Ishikawa (cell line): Measurements from ENCODE around the gene COP1.

Experiments
- CEBPB ChIP-seq: IDR thresholded peaks from 2 replicates; pipeline ENCODE4 v1.6.1; 2012
- CREB1 ChIP-seq: IDR thresholded peaks from 2 replicates; pipeline ENCODE4 v1.6.1; 2012; ENCODE audit warnings: low read depth
- EGR1 ChIP-seq: IDR thresholded peaks from 2 replicates; pipeline ENCODE4 v1.6.1; 2012
- EP300 ChIP-seq: IDR thresholded peaks from 2 replicates; pipeline ENCODE4 v1.6.1; 2012; ENCODE audit warnings: borderline replicate concordance
- FOXM1 ChIP-seq: IDR thresholded peaks from 2 replicates; pipeline ENCODE4 v1.6.1; 2012; ENCODE audit warnings: low read depth, borderline replicate concordance
- MAX ChIP-seq: IDR thresholded peaks from 2 replicates; pipeline ENCODE4 v1.6.1; 2012
- NFIC ChIP-seq: IDR thresholded peaks from 2 replicates; pipeline ENCODE4 v1.6.1; 2012
- RAD21 ChIP-seq: IDR thresholded peaks from 2 replicates; pipeline ENCODE4 v1.6.1; 2012; ENCODE audit warnings: low read depth
- REST ChIP-seq: IDR thresholded peaks from 2 replicates; pipeline ENCODE4 v1.6.1; 2012; ENCODE audit warnings: low read depth, mild to moderate bottlenecking
- TAF1 ChIP-seq: IDR thresholded peaks from 2 replicates; pipeline ENCODE4 v1.6.1; 2012; ENCODE audit warnings: low read depth, mild to moderate bottlenecking
- TCF12 ChIP-seq: IDR thresholded peaks from 2 replicates; pipeline ENCODE4 v1.6.1; 2012; ENCODE audit warnings: low read depth
- TEAD4 ChIP-seq: IDR thresholded peaks from 2 replicates; pipeline ENCODE4 v1.6.1; 2012
- USF1 ChIP-seq: IDR thresholded peaks from 2 replicates; pipeline ENCODE4 v1.6.1; 2012
- YY1 ChIP-seq: IDR thresholded peaks from 2 replicates; pipeline ENCODE4 v1.6.1; 2012; ENCODE audit warnings: low read depth
- ZBTB7A ChIP-seq: IDR thresholded peaks from 2 replicates; pipeline ENCODE4 v1.6.1; 2012; ENCODE audit warnings: low read depth

The COP1 gene

GRCh38 chr1:176241385-176242015 lies 34.4 kb upstream of the COP1 start:
- TF ChIP-seq FOXM1 = no peak
- no peak for TF ChIP-seq CEBPB
- TF ChIP-seq CREB1 = no peak
- TF ChIP-seq EGR1 = no peak
- TF ChIP-seq MAX = no peak
- no peak for TF ChIP-seq ZBTB7A
- TF ChIP-seq RAD21 = no peak

GRCh38 chr1:176227579-176227978 lies 20.5 kb upstream of the COP1 start:
- TF ChIP-seq RAD21 (no peak), YY1 (no peak), REST (no peak), TCF12 (no peak), TAF1 (no peak), CEBPB (no peak), EP300 (no peak), FOXM1 (no peak), NFIC (no peak), ZBTB7A (no peak), CREB1 (no peak), TEAD4 (no peak), EGR1 (no peak)

- TF ChIP-seq MAX = no peak
- no peak for TF ChIP-seq NFIC
- TF ChIP-seq EGR1 = no peak
- TF ChIP-seq ZBTB7A = no peak
- no peak for TF ChIP-seq TAF1
- TF ChIP-seq RAD21 = no peak
- TF ChIP-seq CEBPB = no peak
- no peak for TF ChIP-seq EP300
- no peak for TF ChIP-seq FOXM1
- no peak for TF ChIP-seq TEAD4
- no peak for TF ChIP-seq CREB1
- TF ChIP-seq USF1 = no peak
- no peak for TF ChIP-seq YY1
- no peak for TF ChIP-seq REST
- no peak for TF ChIP-seq TCF12
These were observed 18.8 kb upstream of the COP1 start for GRCh38 chr1:176225911-176226310.

GRCh38 chr1:176225479-176225875 lies 18.4 kb upstream of the COP1 start:
- TF ChIP-seq TCF12 = no peak
- no peak for TF ChIP-seq YY1
- TF ChIP-seq CREB1 = no peak
- TF ChIP-seq FOXM1 = no peak
- TF ChIP-seq TEAD4 = no peak
- TF ChIP-seq RAD21 = no peak

GRCh38 chr1:176222196-176222595 lies 15.1 kb upstream of the COP1 start:
- TF ChIP-seq TEAD4 = no peak
- no peak for TF ChIP-seq USF1
- no peak for TF ChIP-seq CREB1
- no peak for TF ChIP-seq CEBPB
- no peak for TF ChIP-seq EGR1
- no peak for TF ChIP-seq RAD21
- TF ChIP-seq NFIC = no peak
- TF ChIP-seq TAF1 = no peak
- TF ChIP-seq YY1 = no peak
- TF ChIP-seq MAX = no peak
- TF ChIP-seq EP300 = no peak
- TF ChIP-seq ZBTB7A = no peak
- TF ChIP-seq TCF12 = no peak
- no peak for TF ChIP-seq REST
- TF ChIP-seq FOXM1 = no peak
